WI38 (cell line): ENCODE results near the gene TSPAN13.

Source experiments
- H3K4me3 ChIP-seq: 2 replicates; pipeline ENCODE4 v1.5.1; 2011; ENCODE audit warnings: low read depth, mild to moderate bottlenecking, control low read depth, low read length
- TF ChIP-seq, protein P1 (sequence below): IDR thresholded peaks from 2 replicates; pipeline ENCODE4 v1.5.1; 2012; ENCODE audit warnings: low read depth, mild to moderate bottlenecking, control low read depth, low read length

TSPAN13 gene

GRCh38 chr7:16753102-16753931 lies at the start of gene TSPAN13:
Gene TSPAN13, plus strand, starts transcription at chr7:16753755. Its CDS starts 213 bp downstream, at chr7:16753968.
- peak within 1 kb of the TSS; percentile 69 for H3K4me3 ChIP-seq
- TF ChIP-seq, protein P1, sequence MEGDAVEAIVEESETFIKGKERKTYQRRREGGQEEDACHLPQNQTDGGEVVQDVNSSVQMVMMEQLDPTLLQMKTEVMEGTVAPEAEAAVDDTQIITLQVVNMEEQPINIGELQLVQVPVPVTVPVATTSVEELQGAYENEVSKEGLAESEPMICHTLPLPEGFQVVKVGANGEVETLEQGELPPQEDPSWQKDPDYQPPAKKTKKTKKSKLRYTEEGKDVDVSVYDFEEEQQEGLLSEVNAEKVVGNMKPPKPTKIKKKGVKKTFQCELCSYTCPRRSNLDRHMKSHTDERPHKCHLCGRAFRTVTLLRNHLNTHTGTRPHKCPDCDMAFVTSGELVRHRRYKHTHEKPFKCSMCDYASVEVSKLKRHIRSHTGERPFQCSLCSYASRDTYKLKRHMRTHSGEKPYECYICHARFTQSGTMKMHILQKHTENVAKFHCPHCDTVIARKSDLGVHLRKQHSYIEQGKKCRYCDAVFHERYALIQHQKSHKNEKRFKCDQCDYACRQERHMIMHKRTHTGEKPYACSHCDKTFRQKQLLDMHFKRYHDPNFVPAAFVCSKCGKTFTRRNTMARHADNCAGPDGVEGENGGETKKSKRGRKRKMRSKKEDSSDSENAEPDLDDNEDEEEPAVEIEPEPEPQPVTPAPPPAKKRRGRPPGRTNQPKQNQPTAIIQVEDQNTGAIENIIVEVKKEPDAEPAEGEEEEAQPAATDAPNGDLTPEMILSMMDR: no peak

DNA sequence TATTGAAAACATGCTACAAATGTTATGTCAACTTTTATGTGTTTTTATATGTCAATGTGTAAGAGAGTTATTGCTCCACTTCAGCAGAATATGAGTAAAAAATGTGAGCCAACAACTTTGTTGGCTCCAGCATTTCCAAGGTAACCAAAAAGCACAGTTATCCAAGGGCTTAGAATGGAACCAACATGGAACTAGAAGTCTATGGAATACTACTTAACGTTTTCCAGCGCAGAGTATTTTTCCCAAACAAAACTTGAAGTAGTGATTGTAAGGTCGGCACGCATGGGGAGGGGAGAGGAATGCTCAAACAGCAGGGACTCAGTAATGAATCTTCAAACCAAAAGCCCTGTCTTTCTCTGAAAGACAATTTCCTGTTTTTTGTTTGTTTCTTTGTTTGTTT lies 45.0 kb upstream of the TSPAN13 start:
- no peak overlapping the region for H3K4me3 ChIP-seq
- TF ChIP-seq, protein P1: no peak

DNA sequence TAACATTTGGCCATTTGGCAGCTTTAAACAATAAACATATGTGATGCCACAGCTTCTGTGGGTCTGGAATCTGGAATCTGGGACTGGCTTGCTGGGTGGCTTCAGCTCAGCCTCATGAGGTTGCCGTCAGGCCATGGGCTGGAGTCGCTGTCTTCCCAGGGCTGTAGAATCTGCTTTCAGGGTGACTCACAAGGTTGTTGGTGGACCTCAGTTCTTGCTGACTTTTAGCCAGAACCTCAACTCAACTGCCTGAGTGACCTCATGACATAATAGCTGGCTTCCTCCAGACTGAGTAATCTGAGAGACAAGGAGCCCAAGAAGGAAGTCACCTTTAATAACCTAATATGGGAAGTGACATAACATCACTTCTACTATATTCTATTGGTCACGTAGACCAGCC lies 44.6 kb upstream of the TSPAN13 start:
- H3K4me3 ChIP-seq: no peak overlapping the region
- TF ChIP-seq, protein P1: no peak

DNA sequence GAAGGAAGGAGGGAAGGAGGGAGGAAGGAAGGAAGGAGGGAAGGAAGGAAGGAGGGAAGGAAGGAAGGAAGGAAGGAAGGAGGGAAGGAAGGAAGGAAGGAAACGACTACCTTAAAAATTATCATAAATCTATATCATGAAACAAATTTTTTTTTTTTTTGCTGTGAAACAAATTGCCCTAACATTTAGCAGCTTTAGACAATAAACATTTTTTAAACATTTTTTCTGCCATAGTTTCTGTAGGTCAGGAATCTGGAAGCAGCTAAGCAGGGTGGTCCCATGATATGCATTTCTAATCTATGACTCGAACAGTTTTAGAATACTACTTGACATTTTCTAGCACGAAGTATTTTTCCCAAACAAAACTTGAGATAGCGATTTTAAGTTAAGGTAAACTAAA lies 42.9 kb upstream of the TSPAN13 start:
- no peak overlapping the region for H3K4me3 ChIP-seq
- TF ChIP-seq, protein P1: no peak

GRCh38 chr7:16711730-16712129 lies 41.8 kb upstream of the TSPAN13 start:
- TF ChIP-seq, protein P1: no peak

GRCh38 chr7:16712916-16713315 lies 40.6 kb upstream of the TSPAN13 start:
- no peak overlapping the region for H3K4me3 ChIP-seq
- TF ChIP-seq, protein P1: no peak

More at GRCh38 chr7:16711730-16712129, 41.8 kb upstream of the TSPAN13 start:
- no peak overlapping the region for H3K4me3 ChIP-seq

- no peak overlapping the region for H3K4me3 ChIP-seq
- TF ChIP-seq, protein P1: no peak
Observed at GRCh38 chr7:16715928-16716327, 37.6 kb upstream of the TSPAN13 start.
